GM12878 (cell line): Measurements from ENCODE around the gene ZNF496. TPM values are rescaled to one million over a fixed set of nuclear protein-coding genes. Genes with fewer than 3 reads are reported as not detected.

Source experiments
- ATAC-seq: fragments of 200-7000 bp; cut with Tn5 transposase; 3 replicates; pipeline ENCODE4 v1.9.1; 2020; ENCODE audit warnings: mild to moderate bottlenecking, moderate library complexity
- BruUV-seq: library from RNA; stranded (reverse); fragments of 400-500 nt; replicated peaks from 2 replicates; lab custom pipeline; 2021; lab: Mats Ljungman, UMichigan
- CTCF ChIA-PET: fragments of 300-600 bp; sonication (Branson Sonifier 250); formaldehyde crosslinking; extraction: SDS; loops from one replicate; lab custom pipeline; 2021; ENCODE audit warnings: inconsistent platforms; lab: Yijun Ruan, JAX
- POLR2A ChIA-PET: fragments of 350-600 bp; formaldehyde crosslinking; extraction: SDS; loops from one replicate; lab custom pipeline; 2021; ENCODE audit warnings: inconsistent platforms; lab: Charles Lee
- RAD21 ChIA-PET: fragments of 300-600 bp; sonication (Branson Sonifier 250); formaldehyde crosslinking; loops from one replicate; lab custom pipeline; 2023; ENCODE audit warnings: antibody characterized with exemption; ENCODE audit not compliant: unreplicated experiment; lab: Charles Lee
- SMC1A ChIA-PET: fragments of 300-600 bp; sonication (Branson Sonifier 250); formaldehyde crosslinking; loops from one replicate; lab custom pipeline; 2023; ENCODE audit not compliant: unreplicated experiment, uncharacterized antibody; lab: Charles Lee
- DNase-seq: peaks from one replicate; pipeline ENCODE4 v3.0.0-alpha.2; 2011; ENCODE audit warnings: low read depth, low spot score
- FAIRE-seq: peaks from 3 replicates; lab custom pipeline; 2011; peaks lifted over from hg19 to GRCh38; lab: Jason Lieb, UNC
- H2AFZ ChIP-seq: 2 replicates; pipeline ENCODE4 v1.6.0; 2011; ENCODE audit warnings: low read depth, low read length, control low read depth; ENCODE audit not compliant: control insufficient read depth
- H3K27ac ChIP-seq: 2 replicates; pipeline ENCODE4 v1.5.1; 2011; ENCODE audit warnings: control low read depth; ENCODE audit not compliant: control insufficient read depth, insufficient read depth
- H3K27me3 ChIP-seq, 2 experiments: replicated peaks in 1 of 2; 2 replicates each; pipeline versions ENCODE4 v1.6.0 to v1.6.1; 2011; ENCODE audit warnings: low read length in 1 of 2; ENCODE audit not compliant: control insufficient read depth in 2 of 2, insufficient read depth in 2 of 2
- H3K36me3 ChIP-seq, 2 experiments: 2 replicates each; pipeline ENCODE4 v1.5.1; 2011; ENCODE audit warnings: low read length in 1 of 2; ENCODE audit not compliant: control insufficient read depth in 2 of 2, insufficient read depth in 2 of 2
- H3K4me1 ChIP-seq: 2 replicates; pipeline ENCODE4 v1.6.1; 2011; ENCODE audit warnings: mild to moderate bottlenecking, low read length, moderate library complexity, mixed read lengths; ENCODE audit not compliant: control insufficient read depth, insufficient read depth
- H3K4me2 ChIP-seq: 2 replicates; pipeline ENCODE4 v1.6.0; 2011; ENCODE audit warnings: control low read depth; ENCODE audit not compliant: control insufficient read depth, insufficient read depth
- H3K4me3 ChIP-seq: fragments of 200-600 bp; sonication (generic); 2 replicates; pipeline ENCODE4 v1.5.1; 2016
- H3K79me2 ChIP-seq: 2 replicates; pipeline ENCODE4 v1.6.0; 2011; ENCODE audit warnings: low read length; ENCODE audit not compliant: control insufficient read depth, insufficient read depth
- H3K9ac ChIP-seq: 2 replicates; pipeline ENCODE4 v1.8.0; 2011; ENCODE audit warnings: low read length, control low read depth, mixed read lengths; ENCODE audit not compliant: control insufficient read depth, insufficient read depth
- H3K9me3 ChIP-seq: replicated peaks from 3 replicates; pipeline ENCODE4 v1.5.1; 2011; ENCODE audit warnings: mild to moderate bottlenecking, low read length; ENCODE audit not compliant: control insufficient read depth, insufficient read depth
- H4K20me1 ChIP-seq: 2 replicates; pipeline ENCODE4 v1.6.0; 2011; ENCODE audit not compliant: control insufficient read depth, insufficient read depth
- ELK1 ChIP-seq: IDR thresholded peaks from 2 replicates; pipeline ENCODE4 v1.6.1; 2012; ENCODE audit warnings: low read depth, low read length, improper control_type of control experiment
- ETV6 ChIP-seq, 2 experiments: fragments of 450-650 bp in 1 of 2; IDR thresholded peaks in 1 of 2; conservative IDR thresholded peaks in 1 of 2; 2 replicates each; pipeline ENCODE4 v1.6.1; 2014; ENCODE audit warnings: antibody characterized with exemption in 1 of 2, borderline replicate concordance in 1 of 2, low read depth in 1 of 2, mild to moderate bottlenecking in 1 of 2, moderate library complexity in 1 of 2
- EZH2 ChIP-seq: IDR thresholded peaks from 2 replicates; pipeline ENCODE4 v1.6.1; 2012; ENCODE audit warnings: low read depth, mild to moderate bottlenecking, control low read depth, inconsistent platforms, low read length, borderline replicate concordance; ENCODE audit not compliant: control insufficient read depth
- HDGF ChIP-seq: fragments of 450-650 bp; IDR thresholded peaks from 2 replicates; pipeline ENCODE4 v1.6.1; 2016; ENCODE audit warnings: antibody characterized with exemption
- IKZF1 ChIP-seq: fragments of 450-650 bp; conservative IDR thresholded peaks from 2 replicates; pipeline ENCODE4 v1.6.1; 2017; ENCODE audit warnings: antibody characterized with exemption, mild to moderate bottlenecking
- JUND ChIP-seq: IDR thresholded peaks from 2 replicates; pipeline ENCODE4 v1.6.1; 2012; ENCODE audit warnings: low read depth, mild to moderate bottlenecking, low read length, improper control_type of control experiment, moderate library complexity
- LARP7 ChIP-seq: fragments of 450-650 bp; IDR thresholded peaks from 2 replicates; pipeline ENCODE4 v1.6.1; 2017; ENCODE audit warnings: mild to moderate bottlenecking
- NFIC ChIP-seq: IDR thresholded peaks from 2 replicates; pipeline ENCODE4 v1.6.1; 2012; ENCODE audit warnings: low read depth, mild to moderate bottlenecking, inconsistent platforms, low read length, moderate library complexity
- PKNOX1 ChIP-seq: fragments of 450-650 bp; IDR thresholded peaks from 2 replicates; pipeline ENCODE4 v1.6.1; 2016; ENCODE audit warnings: mild to moderate bottlenecking
- POLR2AphosphoS5 ChIP-seq: IDR thresholded peaks from 2 replicates; pipeline ENCODE4 v1.6.1; 2011; ENCODE audit warnings: mild to moderate bottlenecking, low read length, inconsistent platforms
- SP1 ChIP-seq: IDR thresholded peaks from one replicate; pipeline ENCODE4 v1.6.1; 2011; ENCODE audit warnings: low read depth, low read length
- SREBF1 ChIP-seq: IDR thresholded peaks from 2 replicates; pipeline ENCODE4 v1.6.1; 2012; ENCODE audit warnings: mild to moderate bottlenecking, low read length
- ZBTB4 ChIP-seq: fragments of 450-650 bp; formaldehyde crosslinking; IDR thresholded peaks from 2 replicates; pipeline ENCODE4 v1.4.0; 2022; ENCODE audit warnings: mild to moderate bottlenecking, moderate library complexity
- ZBTB40 ChIP-seq: fragments of 450-650 bp; IDR thresholded peaks from 2 replicates; pipeline ENCODE4 v1.6.1; 2016; ENCODE audit warnings: mild to moderate bottlenecking, moderate library complexity, borderline replicate concordance
- WGBS: methylation state at CpG from one replicate; pipeline ENCODE4 v1.1.6; 2016; ENCODE audit warnings: low lambda C conversion rate; ENCODE audit not compliant: insufficient replicate concordance, insufficient coverage; ENCODE audit errors: missing lambda C conversion rate; 5-methylcytosine and 5-hydroxymethylcytosine counted together
- in situ Hi-C: fragments of 300-500 bp; cut with MboI; formaldehyde crosslinking; loops from 9 replicates; pipeline ENCODE4 v1.14.3; 2018; ENCODE audit warnings: mixed read lengths
- intact Hi-C: fragments of 100-400 bp; cut with micrococcal nuclease; formaldehyde crosslinking; loops from one replicate; pipeline ENCODE4 v1.14.2; 2022; ENCODE audit not compliant: unreplicated experiment
- polyA plus RNA-seq, 11 experiments: library from polyadenylated mRNA; depleted of rRNA in 4 of 11; unstranded in 6 of 11; stranded (reverse) in 5 of 11; fragments of >200 nt; fragmentation: Nextera tagmentation in 4 of 11; fragmentation: Illumina TruSeq in 1 of 11; extraction: Ambion mirVana in 4 of 11; extraction: Trizol in 1 of 11; gene quantifications; 1 replicate in 1 of 11; 2 replicates in 10 of 11; pipeline versions ENCODE4 v1.2.1 to v1.2.3, GENCODE V29; 2011 to 2016; ENCODE audit warnings: inconsistent platforms in 2 of 11, missing spikeins in 2 of 11, low read depth in 1 of 11
- total RNA-seq, 4 experiments: library from RNA; depleted of rRNA in 3 of 4; stranded (reverse); fragments of >200 nt in 3 of 4; fragmentation: Illumina TruSeq in 1 of 4; extraction: Trizol in 1 of 4; gene quantifications; 2 replicates each; pipeline versions ENCODE4 v1.2.1 to v1.2.3, GENCODE V29; 2013 to 2021

The ZNF496 gene
- total and polyA plus RNA-seq, 10 of the 15 experiments (the other 5 are each of a cell fraction or from before 2014, with no cell fraction given), result 1.6 to 26.4 (median 12.5) TPM

- Histone ChIP-seq H2AFZ (peak overlapping the region; percentile 80), H3K4me1 (peaks cover 20% of the 10 kb centered on the region), H3K4me3 (peak overlapping the region; percentile 76), H3K27ac (peak overlapping the region; percentile 74), H4K20me1 (no peaks in the 10 kb centered on the region), H3K9me3 (no peaks in the 10 kb centered on the region), H3K36me3 (peaks cover 6 to 13% of the 10 kb centered on the region in 2 experiments; a peak in 3 of 4 replicates), H3K9ac (peak overlapping the region; percentile 90), H3K79me2 (peaks cover 19% of the 10 kb centered on the region), H3K27me3 (no peaks in the 10 kb centered on the region), H3K4me2 (peak overlapping the region; percentile 83)
- intact Hi-C loops (no loop called here), in situ Hi-C loops (no loop called here)
- WGBS, result under 1% methylated on average over 19 of the region's 36 CpGs
- CTCF ChIA-PET, result interaction anchor here (0.8 kb wide), 1 partner anchor 14 kb away, joined by 3 read pairs; no protein-coding TSS in a partner anchor
- no TSS peak for BruUV-seq
- POLR2A ChIA-PET, result interaction anchor here (0.8 to 1.1 kb wide), 3 partner anchors 12 to 38 kb away, joined by 3 read pairs; no protein-coding TSS in a partner anchor
- peak; percentile 68 for FAIRE-seq
- DNase-seq, result no peak
- ATAC-seq, result peak; percentile 73
- RAD21 ChIA-PET, result interaction anchor here (0.6 to 1.8 kb wide), 4 partner anchors 13 to 59 kb away, joined by 3 to 6 read pairs (median 3); no protein-coding TSS in a partner anchor
- SMC1A ChIA-PET, result interaction anchor here (0.6 to 1.5 kb wide), 4 partner anchors 41 to 520 kb away, joined by 3 to 5 read pairs (median 4); no protein-coding TSS in a partner anchor
- TF ChIP-seq SP1 (no peak), SREBF1 (no peak), HDGF (no peak), EZH2 (no peak), ZBTB4 (CRISPR knock-in tag) (no peak), NFIC (no peak), POLR2AphosphoS5 (peak; percentile 48; the same call in 1 of the 2 replicates), IKZF1 (peak; percentile 34; the same call in 1 of the 2 replicates), ETV6 (conservative IDR thresholded peaks at IDR 0.05 in 1 of 2, IDR thresholded peaks at IDR 0.05 in 1 of 2; ENCODE audit: borderline replicate concordance in 1 of 2, low read depth in 1 of 2) (no peak), PKNOX1 (0 out of 2 replicates have a peak, but pooled peaks have one; percentile 33), ZBTB40 (no peak), LARP7 (0 out of 2 replicates have a peak, but pooled peaks have one; percentile 38), JUND (no peak), ELK1 (no peak)
Measured at GRCh38 chr1:247331172-247331524, 519 bp downstream of the ZNF496 start.
